ENCODE measurements around the gene EIF4A2. TPM values are rescaled to one million over a fixed set of nuclear protein-coding genes. Genes with fewer than 3 reads are reported as not detected.
"Not testable (repeated sequence)": the region's sequence is repeated elsewhere in the genome, so short reads cannot be mapped to it uniquely, and the experiment has no call there.

The EIF4A2 gene
- total RNA-seq, 1 donor from 2014 or later: 143 TPM

DNA sequence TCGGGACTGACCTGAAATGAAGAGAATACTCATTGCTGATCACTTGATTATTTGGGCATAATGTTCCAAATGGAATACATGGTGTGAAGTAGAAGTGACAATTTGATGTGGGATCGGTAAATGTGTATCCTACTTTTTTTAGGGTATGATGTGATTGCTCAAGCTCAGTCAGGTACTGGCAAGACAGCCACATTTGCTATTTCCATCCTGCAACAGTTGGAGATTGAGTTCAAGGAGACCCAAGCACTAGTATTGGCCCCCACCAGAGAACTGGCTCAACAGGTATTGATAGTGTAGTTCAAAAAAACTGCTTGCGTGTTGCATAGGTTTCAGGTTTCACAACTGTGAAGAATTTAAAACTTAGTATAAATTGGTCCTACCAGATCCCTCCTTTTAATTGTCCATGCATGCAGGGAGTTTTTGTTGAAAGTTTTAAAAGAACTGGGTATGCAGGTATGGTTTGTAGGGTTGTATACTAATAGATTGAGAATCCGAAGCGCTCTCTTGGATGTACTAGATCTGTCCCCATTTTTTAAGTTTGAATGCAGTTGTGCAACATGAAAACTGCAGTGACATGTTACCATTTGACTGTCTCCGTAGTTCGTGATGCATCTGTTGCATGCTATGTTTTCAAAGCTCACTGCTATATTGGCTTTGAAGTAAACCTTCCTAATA lies 1.6 kb downstream of the EIF4A2 start:
- DNase-seq (ENCODE audit: low spot score): no peak
- ATAC-seq: no peak

DNA sequence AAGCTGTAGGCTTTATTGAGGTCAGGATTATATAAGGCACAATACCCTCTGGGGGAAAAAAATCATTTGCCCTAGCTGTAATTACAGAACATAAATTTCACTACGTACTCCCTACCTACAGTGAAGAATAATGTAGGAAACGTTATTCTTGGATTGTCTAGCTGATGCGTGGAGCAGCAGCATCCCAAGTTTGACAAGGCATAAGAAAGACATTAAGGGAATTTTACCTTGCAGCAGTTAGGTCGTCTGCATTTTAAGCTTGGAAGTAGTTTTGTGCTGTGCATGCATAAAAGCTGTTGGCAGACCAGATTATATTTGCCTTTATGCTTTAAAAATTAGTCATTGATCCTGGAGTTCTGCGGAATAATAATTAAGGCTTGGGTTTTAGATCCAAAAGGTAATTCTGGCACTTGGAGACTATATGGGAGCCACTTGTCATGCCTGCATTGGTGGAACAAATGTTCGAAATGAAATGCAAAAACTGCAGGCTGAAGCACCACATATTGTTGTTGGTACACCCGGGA lies 2.2 kb downstream of the EIF4A2 start:
- ATAC-seq (no peak), DNase-seq (ENCODE audit: low spot score) (no peak)

DNA sequence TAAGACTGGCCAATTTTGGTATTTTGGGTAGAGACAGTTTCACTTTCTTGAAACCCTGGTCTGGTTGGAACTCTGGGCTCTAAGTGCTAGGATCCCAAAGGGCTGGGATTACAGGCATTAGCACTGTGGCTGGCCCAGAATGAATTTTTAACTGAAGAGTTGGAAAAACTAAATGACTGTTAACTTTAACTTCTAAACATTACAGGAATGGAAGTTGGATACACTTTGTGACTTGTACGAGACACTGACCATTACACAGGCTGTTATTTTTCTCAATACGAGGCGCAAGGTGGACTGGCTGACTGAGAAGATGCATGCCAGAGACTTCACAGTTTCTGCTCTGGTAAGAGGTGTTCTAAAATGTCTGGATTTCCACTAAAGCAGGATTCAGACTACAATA lies 3.5 kb downstream of the EIF4A2 start:
- ATAC-seq (no peak), DNase-seq (ENCODE audit: low spot score) (no peak)

DNA sequence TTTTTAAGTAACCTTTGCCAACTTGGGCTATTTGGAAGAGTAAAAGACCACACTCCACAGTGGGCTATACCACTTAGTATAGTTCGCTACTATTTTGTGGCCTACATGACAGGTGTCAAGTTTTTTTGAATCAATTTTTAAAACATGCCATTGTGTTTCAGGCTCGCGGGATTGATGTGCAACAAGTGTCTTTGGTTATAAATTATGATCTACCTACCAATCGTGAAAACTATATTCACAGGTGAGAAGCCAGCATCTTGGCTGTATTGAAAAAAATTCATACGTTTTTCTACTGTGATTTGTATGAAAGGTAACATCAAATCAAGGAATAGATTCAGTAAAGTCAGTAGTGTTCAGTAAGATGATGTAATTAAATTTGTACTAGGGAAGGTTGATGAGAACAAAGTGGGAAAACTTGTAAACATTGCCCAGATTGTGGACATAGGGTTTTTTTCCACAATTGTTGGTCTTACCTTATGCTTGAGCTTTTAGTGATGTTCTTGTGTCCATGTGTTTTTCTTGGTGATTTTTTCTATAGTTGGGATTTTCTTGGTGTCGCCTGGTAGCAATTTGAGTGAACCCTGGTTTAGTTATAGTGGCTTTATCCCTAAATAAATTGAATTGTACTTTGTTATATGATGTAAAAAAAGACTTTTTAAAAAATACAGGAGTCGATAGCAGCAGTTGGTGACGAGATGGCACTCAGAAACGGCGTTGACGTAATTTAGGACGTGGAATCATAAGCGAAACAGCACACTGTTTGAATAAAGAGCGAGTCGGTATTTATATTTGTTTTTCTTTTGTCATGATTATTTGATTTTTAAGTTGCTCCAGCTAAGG lies 4.5 kb downstream of the EIF4A2 start:
- no peak for DNase-seq (ENCODE audit: low spot score)
- no peak for ATAC-seq

DNA sequence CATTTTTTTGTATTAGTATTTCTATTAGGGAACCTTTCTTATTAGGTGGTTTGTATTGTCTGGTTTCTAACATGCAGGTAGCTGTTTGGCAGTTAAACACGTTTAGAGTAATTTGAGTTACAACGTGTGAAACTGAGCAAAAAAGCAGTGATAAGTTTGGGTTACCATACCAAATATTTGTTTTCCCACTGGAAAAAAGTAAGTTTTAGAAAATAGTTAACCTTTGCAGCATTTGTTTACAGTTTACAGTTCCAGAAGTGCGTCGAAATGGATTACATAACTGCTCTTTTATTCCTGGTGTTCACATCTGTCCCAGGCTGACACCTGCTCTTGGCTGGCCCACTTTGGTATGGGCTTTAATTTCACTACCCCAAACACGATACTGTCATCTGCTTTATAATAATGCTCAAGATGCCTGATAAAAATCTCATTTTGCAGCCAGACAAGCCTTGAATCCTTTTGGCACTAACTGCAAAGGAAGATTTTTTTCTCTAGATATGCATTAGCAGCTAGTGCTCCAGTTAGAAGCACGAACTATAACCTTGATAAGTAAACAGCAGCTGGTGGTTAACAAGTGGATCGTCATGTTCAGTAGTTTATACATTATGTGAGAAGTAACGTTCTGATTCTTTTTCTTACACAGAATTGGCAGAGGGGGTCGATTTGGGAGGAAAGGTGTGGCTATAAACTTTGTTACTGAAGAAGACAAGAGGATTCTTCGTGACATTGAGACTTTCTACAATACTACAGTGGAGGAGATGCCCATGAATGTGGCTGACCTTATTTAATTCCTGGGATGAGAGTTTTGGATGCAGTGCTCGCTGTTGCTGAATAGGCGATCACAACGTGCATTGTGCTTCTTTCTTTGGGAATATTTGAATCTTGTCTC lies 5.3 kb downstream of the EIF4A2 start:
- no peak for DNase-seq (ENCODE audit: low spot score)

DNA sequence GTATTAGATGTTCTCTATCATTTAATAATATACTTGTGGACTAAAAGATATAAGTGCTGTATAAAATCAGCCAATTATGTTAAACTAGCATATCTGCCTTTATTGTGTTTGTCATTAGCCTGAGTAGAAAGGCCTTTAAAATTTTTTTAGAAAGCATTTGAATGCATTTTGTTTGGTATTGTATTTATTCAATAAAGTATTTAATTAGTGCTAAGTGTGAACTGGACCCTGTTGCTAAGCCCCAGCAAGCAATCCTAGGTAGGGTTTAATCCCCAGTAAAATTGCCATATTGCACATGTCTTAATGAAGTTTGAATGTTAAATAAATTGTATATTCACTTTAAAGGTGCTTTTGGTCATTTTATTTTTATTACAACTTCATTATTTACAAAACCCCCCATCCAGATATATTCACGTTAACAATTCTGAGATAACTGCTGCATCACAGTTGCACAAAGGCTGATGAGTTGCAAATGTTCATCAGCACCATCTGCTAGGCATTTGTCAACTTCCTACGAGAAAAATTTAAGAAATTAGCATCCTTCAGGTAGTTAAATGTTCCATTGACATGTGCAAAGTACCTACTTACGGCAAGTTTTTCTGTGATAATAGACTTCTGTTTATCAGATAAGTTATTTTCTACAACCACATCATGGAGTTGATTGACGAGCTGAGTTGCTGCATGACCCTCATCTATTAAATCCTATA lies 6.3 kb downstream of the EIF4A2 start:
- no peak for ATAC-seq
- no peak for DNase-seq (ENCODE audit: low spot score)

More for the DNA sequence above, 5.3 kb downstream of the EIF4A2 start:
- no peak for ATAC-seq

DNA sequence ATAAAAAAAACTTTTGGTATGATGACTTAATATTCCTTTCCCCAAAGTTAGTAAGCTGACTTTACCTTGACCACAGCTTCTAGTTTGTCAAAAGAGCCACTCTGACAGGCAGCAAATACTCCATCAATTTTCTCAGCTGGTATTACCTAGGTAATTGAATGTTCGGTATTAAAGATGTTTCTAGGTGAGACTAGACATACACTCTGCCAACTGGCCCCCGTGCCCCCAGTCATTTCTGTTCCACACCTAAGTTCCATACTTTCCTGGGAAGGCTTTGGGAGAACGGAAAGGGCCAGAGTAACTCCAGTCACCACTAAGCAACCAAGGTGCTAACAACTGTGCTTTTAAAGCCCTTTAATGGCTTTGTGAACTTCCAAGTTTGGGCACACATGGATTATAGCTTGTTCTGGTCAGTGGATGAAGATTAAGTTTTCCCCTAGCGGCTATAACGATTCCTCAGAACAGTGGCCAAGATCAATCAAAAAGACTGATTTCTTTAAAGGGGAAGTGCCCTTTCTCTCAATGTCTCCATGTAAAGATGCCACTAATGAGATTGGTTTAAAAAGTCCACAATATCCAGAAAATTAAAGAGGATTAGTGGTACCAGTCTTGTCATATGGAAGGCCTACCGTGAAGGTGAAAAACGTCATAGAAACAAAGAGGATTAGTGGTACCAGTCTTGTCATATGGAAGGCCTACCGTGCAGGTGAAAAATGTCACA lies 7.0 kb downstream of the EIF4A2 start:
- peak; percentile 51 for ATAC-seq
- no peak for DNase-seq (ENCODE audit: low spot score)

DNA sequence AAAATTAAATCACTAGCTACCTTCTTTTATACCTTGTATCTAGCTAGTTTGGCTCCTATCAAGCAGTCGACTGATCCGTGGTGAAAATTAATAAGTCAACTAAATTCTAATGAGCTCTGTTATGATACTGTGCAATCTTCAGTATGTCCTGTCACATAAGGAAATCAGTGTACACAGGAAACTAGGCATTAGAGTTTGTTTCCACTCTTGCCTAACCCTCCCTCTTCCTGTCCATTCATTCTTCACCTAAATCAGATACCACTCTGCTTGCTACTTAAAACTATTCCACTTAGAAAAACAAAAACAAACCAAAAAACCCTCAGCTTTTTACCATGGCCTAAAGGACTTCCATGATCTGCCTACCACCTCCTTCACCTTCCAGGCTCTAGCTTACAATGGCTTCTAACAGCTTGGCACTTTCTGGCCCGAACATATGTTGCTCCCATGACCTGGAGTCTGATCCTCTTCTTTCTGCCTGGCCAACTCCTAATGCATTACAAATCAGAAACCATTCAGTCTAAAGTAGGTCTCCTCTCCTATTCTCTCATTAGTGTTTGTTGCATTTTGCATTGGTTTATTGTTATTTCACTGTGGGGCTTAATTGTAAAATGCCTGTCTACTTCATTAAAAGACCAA lies 15.0 kb downstream of the EIF4A2 start:
- DNase-seq (ENCODE audit: low spot score) (no peak), ATAC-seq (no peak)

DNA sequence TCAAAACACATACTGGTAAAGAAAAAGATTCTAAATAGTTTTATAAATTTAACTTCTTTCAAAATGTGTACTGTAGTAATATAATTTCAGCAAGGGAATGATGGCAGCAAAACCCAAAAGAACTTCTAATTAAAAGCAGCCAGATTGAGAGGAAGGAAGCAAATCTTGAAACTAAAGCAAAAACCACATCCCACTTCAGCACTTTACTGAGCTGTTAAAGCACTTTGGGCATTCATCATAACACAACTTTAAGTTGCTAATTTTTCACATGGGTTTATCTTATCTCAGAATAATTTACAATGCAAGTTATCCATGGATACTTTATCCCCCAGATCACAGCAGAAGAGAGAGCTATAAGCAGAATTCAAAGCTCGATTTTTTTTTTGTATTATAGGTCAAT lies 16.9 kb downstream of the EIF4A2 start:
- ATAC-seq (no peak), DNase-seq (ENCODE audit: low spot score) (no peak)

DNA sequence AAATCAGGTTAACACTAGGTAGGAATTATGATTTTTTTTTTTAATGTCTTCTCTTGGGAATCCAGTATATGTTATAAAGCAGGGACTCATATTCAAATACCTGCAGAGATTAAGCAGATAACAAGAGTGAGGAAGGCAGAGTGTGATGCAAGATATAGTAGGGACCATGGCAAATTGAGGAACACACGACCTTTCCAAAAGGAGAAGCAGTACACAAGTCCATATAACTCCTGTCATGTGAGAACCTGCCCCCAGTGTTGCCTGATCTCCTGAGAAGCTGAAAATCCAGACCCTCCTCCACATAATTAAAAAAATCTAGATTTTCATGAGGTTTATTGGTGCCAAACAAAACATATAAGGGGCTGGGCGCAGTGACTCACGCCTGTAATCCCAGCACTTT lies 19.3 kb downstream of the EIF4A2 start:
- ATAC-seq (no peak), DNase-seq (ENCODE audit: low spot score) (no peak)

DNA sequence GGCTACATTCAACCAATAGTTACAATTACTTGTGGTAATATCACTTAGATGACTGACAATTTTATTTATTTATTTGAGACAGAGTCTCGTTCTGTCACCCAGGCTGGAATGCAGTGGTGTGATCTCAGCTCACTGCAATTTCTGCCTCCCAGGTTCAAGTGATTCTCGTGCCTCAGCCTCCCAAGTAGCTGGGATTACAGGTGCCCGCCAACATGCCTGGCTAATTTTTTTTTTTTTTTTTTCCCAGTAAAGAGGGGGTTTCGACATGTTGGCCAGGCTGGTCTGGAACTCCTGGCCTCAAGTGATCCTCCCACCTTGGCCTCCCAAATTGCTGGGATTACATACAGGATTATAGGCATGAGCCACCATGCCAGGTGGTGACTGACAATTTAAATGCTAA lies 20.1 kb downstream of the EIF4A2 start:
- ATAC-seq; DNase-seq (ENCODE audit: low spot score): not testable (repeated sequence)

DNA sequence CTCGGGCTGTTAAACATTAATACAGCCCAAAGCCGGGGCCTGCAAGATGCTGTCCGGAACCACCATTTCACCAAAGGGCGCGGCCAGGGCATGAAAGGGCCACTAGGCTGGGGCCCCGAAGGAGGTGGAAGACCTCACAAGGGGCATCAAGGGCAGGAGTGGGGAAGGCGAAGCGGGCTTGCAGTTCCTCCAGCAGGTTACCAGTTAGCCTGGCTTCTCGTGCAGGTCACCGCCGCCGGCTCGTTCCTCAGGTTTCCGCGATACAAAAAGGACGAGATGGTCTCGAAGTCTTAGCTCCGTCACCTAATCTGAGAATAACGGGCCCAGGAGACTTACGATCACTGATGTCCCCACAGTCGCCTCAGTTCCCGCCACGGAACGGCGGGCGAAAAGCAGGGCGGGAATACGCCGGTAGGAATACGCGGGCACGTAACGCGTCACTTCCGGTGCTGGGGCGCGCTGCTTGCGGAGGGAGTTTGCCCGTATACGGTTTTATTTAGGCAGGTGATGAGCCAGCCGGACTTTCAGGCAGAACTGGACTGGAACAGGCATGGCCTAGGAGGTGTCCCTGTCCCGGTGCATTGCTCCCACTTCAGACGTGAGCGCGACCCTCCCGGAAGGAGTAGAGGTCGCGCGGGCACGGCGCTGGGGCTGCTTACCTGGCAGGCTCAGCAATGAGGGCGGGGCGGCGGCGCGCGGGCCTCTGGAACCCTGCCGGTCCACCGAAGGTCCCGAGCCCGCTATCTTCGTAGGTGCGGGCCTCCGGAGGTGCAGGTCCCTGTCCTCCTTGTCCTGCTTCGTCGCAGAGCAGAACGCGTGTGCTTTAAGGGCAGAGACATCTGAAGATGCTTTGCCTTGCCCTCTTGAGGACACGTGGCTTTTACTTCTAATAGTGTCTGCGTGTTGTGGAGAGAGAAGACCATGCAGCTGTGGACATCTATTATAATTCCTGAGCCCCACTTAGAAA lies 23.0 kb downstream of the EIF4A2 start, which contains the start of gene RFC4:
Gene RFC4 (minus strand): TSS at position 394 of the 967 bp plus-strand sequence. CDS start 1,769 bp downstream, outside the sequence.
- peak; percentile 98 for ATAC-seq

DNA sequence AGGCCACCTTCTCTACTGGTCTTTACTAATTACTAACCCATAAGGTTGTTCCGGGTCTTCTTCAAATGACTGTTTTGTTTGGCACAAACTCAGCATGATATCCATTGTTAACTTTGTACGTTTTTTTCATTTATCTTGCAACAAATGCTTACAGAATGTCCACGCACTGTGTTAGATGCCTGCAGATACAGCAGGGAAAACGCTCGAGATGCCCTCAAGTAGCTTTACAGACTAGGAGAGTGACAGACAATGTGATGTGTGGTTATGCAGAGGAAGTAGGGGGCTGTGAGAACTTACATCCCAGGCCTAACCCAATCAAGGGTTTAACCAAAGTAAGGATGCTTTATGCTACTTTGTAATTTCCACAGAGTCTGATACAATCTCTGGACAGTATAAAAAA lies 23.9 kb downstream of the EIF4A2 start:
- DNase-seq (ENCODE audit: low spot score) (no peak), ATAC-seq (no peak)

More for the DNA sequence above, 23.0 kb downstream of the EIF4A2 start, which contains the start of gene RFC4:
- peak; percentile 88 for DNase-seq (ENCODE audit: low spot score)

DNA sequence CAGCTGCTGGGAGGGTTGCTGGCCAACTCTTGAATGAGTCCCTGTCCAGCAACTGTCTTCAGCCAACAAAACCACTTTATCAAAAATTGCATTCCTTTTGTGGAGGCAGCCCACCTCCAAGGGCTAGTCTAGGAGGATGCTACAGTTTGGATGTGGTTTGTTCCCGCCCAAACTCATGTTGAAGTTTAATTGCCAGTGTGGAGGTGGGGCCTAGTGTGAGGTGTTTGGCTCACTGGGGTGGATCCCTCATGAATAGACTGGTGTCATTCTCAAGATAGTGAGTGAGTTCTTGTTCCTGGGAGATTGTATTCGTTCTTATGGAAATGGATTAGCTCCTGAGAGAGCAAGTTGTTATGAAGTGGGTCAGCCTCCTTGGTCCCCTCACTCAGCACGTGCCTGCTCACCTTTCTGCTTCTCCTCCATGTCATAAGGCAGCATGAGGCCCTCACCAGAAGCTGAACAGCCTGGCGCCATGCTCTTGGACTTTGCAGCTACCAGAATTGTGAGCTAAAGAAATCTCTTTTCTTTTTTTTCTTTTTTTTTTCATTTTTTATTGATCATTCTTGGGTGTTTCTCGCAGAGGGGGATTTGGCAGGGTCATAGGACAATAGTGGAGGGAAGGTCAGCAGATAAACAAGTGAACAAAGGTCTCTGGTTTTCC lies 27.1 kb downstream of the EIF4A2 start:
- ATAC-seq: no peak
- DNase-seq (ENCODE audit: low spot score): no peak

DNA sequence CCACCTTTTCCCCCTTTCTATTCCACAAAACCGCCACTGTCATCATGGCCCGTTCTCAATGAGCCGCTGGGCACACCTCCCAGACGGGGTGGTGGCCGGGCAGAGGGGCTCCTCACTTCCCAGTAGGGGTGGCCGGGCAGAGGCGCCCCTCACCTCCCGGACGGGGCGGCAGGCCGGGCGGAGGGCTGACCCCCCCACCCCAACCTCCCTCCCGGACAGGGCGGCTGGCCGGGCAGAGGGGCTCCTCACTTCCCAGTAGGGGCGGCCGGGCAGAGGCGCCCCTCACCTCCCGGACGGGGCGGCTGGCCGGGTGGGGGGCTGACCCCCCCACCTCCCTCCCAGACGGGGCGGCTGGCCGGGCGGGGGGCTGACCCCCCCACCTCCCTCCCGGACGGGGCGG lies 27.9 kb downstream of the EIF4A2 start:
- not testable (repeated sequence) for DNase-seq (ENCODE audit: low spot score); ATAC-seq

DNA sequence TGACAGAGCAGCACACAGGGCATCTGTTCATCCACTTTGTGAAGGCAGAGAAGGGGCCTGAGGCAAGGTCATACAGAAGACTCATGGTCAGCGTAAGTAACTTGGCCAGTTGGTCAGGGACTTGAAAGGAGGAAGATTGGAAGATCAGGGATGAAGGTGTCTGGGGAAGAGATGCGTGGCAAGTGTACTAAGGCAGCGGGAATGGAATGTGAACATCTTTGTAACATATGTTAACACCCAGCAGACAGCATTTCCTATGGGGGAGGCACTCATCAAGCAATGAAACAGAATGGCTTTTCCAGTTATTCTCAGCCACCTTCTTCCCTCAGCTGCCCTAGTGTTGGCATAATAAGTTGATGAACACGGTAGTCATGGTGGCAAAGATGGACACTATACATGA lies 30.7 kb downstream of the EIF4A2 start:
- no peak for ATAC-seq

DNA sequence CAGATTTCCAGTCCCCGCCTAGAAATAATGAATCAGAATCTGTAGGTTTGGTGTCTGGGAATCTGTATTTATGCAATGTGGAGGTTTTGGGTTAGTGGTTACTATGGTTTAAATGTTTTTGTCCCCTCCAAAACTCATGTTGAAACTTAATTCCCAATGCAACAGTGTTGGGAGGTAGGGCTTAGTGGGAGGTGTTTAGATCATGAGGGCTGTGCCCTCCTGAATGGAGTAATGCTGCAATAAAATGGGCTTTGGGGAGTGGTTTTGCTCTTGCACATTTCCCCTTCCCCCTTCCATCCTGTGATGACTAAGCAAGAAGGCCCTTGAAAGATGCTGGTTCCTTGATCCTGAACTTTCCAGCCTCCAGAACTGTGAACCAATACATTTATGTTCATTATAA lies 32.1 kb downstream of the EIF4A2 start:
- no peak for DNase-seq (ENCODE audit: low spot score)
- ATAC-seq: no peak

More for the DNA sequence above, 30.7 kb downstream of the EIF4A2 start:
- DNase-seq (ENCODE audit: low spot score): no peak

All from left lobe of liver (tissue), 2 donors.